PC-3 (cell line): ENCODE results near the gene ZNF746. TPM values are rescaled to one million over a fixed set of nuclear protein-coding genes. Genes with fewer than 3 reads are reported as not detected.

Source experiments
- ATAC-seq: fragments of 200-7000 bp; cut with Tn5 transposase; 2 replicates; pipeline ENCODE4 v1.9.1; 2020; ENCODE audit warnings: mild to moderate bottlenecking, moderate library complexity
- BruUV-seq: library from RNA; stranded (reverse); fragments of 400-500 nt; replicated peaks from 2 replicates; lab custom pipeline; 2021; lab: Mats Ljungman, UMichigan
- CTCF ChIA-PET: fragments of 300-600 bp; sonication (Branson Sonifier 250); formaldehyde crosslinking; loops from one replicate; lab custom pipeline; 2022; ENCODE audit warnings: antibody characterized with exemption; lab: Charles Lee
- POLR2A ChIA-PET: fragments of 300-600 bp; sonication (Branson Sonifier 250); formaldehyde crosslinking; loops from one replicate; lab custom pipeline; 2022; ENCODE audit warnings: antibody characterized with exemption; ENCODE audit not compliant: unreplicated experiment; lab: Charles Lee
- DNase-seq: peaks from one replicate; pipeline ENCODE4 v3.0.0-alpha.2; 2015
- H2AFZ ChIP-seq: fragments of 300-600 bp; sonication (generic); 2 replicates; pipeline ENCODE4 v1.6.0; 2016; ENCODE audit warnings: antibody characterized with exemption, low read length
- H3F3A ChIP-seq: fragments of 300-600 bp; sonication (generic); one replicate; pipeline ENCODE4 v1.6.0; 2017; ENCODE audit warnings: antibody characterized with exemption, low read length, control low read depth, mild to moderate bottlenecking; ENCODE audit not compliant: unreplicated experiment
- H3K27ac ChIP-seq: fragments of 300-600 bp; sonication (generic); 2 replicates; pipeline ENCODE4 v1.5.1; 2016; ENCODE audit warnings: mild to moderate bottlenecking, low read length
- H3K27me3 ChIP-seq: fragments of 300-600 bp; sonication (generic); 2 replicates; pipeline ENCODE4 v1.6.1; 2016; ENCODE audit warnings: low read length, mixed read lengths
- H3K36me3 ChIP-seq: fragments of 300-600 bp; sonication (generic); 2 replicates; pipeline ENCODE4 v1.6.1; 2016; ENCODE audit warnings: low read depth, mixed run types, low read length, mixed read lengths
- H3K4me1 ChIP-seq: fragments of 300-600 bp; sonication (generic); 2 replicates; pipeline ENCODE4 v1.5.1; 2016; ENCODE audit warnings: low read length; ENCODE audit not compliant: insufficient read depth
- H3K4me2 ChIP-seq: fragments of 300-600 bp; sonication (generic); 2 replicates; pipeline ENCODE4 v1.6.0; 2016; ENCODE audit warnings: low read length
- H3K4me3 ChIP-seq: fragments of 300-600 bp; sonication (generic); 2 replicates; pipeline ENCODE4 v1.5.1; 2016; ENCODE audit warnings: mild to moderate bottlenecking, low read length, mixed read lengths
- H3K79me2 ChIP-seq: fragments of 300-600 bp; sonication (generic); 2 replicates; pipeline ENCODE4 v1.6.1; 2017; ENCODE audit warnings: low read length, mixed read lengths
- H3K9ac ChIP-seq: fragments of 300-600 bp; sonication (generic); 2 replicates; pipeline ENCODE4 v1.6.0; 2016; ENCODE audit warnings: mild to moderate bottlenecking, low read length
- H3K9me2 ChIP-seq: fragments of 300-600 bp; sonication (generic); replicated peaks from 2 replicates; pipeline ENCODE4 v1.6.1; 2016; ENCODE audit warnings: mixed run types, low read length, mixed read lengths
- H3K9me3 ChIP-seq: fragments of 300-600 bp; sonication (generic); 2 replicates; pipeline ENCODE4 v1.6.1; 2016; ENCODE audit warnings: low read length, mixed read lengths
- H4K20me1 ChIP-seq: fragments of 300-600 bp; sonication (generic); 2 replicates; pipeline ENCODE4 v1.6.1; 2016; ENCODE audit warnings: low read length, mixed read lengths
- EZH2 ChIP-seq: fragments of 300-600 bp; sonication (generic); IDR thresholded peaks from one replicate; pipeline ENCODE4 v1.6.1; 2017; ENCODE audit warnings: antibody characterized with exemption, mild to moderate bottlenecking, low read length; ENCODE audit not compliant: unreplicated experiment
- EZH2phosphoT487 ChIP-seq: fragments of 300-600 bp; sonication (generic); IDR thresholded peaks from 2 replicates; pipeline ENCODE4 v1.6.1; 2018; ENCODE audit warnings: mild to moderate bottlenecking, antibody characterized with exemption, low read length, borderline replicate concordance
- intact Hi-C: fragments of 100-400 bp; cut with micrococcal nuclease; formaldehyde crosslinking; loops from 2 replicates; pipeline ENCODE4 v1.9.0; 2023
- total RNA-seq: library from RNA; depleted of rRNA; stranded (reverse); fragments of >200 nt; gene quantifications from 2 replicates; pipeline ENCODE4 v1.2.3, GENCODE V29; 2014
- TF ChIP-seq, protein P1 (sequence below): fragments of 300-600 bp; sonication (generic); conservative IDR thresholded peaks from 2 replicates; pipeline ENCODE4 v1.5.1; 2017; ENCODE audit warnings: antibody characterized with exemption, low read depth, mild to moderate bottlenecking, low read length

The ZNF746 gene
- total RNA-seq, 1 experiment from 2014 or later: 19.6 TPM

GRCh38 chr7:149431486-149432120, 66.0 kb downstream of the ZNF746 start:
- ChIA-PET CTCF (no interaction called here), POLR2A (no interaction called here)
- Histone ChIP-seq H3K9me3 (no peaks in the 10 kb centered on the region), H3K9me2 (no peaks in the 10 kb centered on the region), H3F3A (peaks cover 4% of the 10 kb centered on the region), H3K4me2 (no peak overlapping the region), H4K20me1 (no peaks in the 10 kb centered on the region), H3K27me3 (no peaks in the 10 kb centered on the region), H3K9ac (no peak overlapping the region), H3K79me2 (no peaks in the 10 kb centered on the region), H3K4me3 (no peak overlapping the region), H3K36me3 (peaks cover 13% of the 10 kb centered on the region), H3K4me1 (no peaks in the 10 kb centered on the region), H2AFZ (no peak overlapping the region), H3K27ac (no peak overlapping the region)
- TF ChIP-seq, protein P1, sequence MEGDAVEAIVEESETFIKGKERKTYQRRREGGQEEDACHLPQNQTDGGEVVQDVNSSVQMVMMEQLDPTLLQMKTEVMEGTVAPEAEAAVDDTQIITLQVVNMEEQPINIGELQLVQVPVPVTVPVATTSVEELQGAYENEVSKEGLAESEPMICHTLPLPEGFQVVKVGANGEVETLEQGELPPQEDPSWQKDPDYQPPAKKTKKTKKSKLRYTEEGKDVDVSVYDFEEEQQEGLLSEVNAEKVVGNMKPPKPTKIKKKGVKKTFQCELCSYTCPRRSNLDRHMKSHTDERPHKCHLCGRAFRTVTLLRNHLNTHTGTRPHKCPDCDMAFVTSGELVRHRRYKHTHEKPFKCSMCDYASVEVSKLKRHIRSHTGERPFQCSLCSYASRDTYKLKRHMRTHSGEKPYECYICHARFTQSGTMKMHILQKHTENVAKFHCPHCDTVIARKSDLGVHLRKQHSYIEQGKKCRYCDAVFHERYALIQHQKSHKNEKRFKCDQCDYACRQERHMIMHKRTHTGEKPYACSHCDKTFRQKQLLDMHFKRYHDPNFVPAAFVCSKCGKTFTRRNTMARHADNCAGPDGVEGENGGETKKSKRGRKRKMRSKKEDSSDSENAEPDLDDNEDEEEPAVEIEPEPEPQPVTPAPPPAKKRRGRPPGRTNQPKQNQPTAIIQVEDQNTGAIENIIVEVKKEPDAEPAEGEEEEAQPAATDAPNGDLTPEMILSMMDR: no peak
- TF ChIP-seq EZH2phosphoT487: no peak
- no TSS peak for BruUV-seq
- intact Hi-C loops: no loop called here
- ATAC-seq: no peak
- no peak for DNase-seq

DNA sequence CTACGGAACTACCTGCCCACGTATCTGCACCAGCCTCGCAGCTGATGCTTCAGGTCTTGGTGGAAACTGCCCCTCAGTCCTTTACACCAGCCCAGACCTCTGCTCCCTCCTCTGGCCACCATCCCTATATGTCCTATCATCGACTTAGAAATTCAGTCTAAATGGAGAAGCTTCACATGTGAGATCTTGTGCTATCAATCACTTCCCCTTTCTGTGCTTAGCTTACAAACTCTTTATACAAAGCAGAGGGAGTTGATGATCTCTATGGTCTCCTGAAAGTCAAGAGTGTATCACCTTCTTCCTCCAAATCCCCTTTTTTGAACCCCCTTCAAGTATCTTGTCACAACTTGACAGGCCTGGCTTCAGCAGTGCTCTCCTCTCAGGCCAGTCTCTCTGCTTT, 67.4 kb downstream of the ZNF746 start:
- no TSS peak for BruUV-seq
- intact Hi-C loops: no loop called here
- Histone ChIP-seq H2AFZ (no peak overlapping the region), H3K27me3 (no peaks in the 10 kb centered on the region), H3K36me3 (peaks cover 7% of the 10 kb centered on the region), H3K4me1 (no peaks in the 10 kb centered on the region), H3F3A (no peaks in the 10 kb centered on the region), H3K9me2 (no peaks in the 10 kb centered on the region), H3K4me2 (no peak overlapping the region), H3K27ac (no peak overlapping the region), H3K9me3 (no peaks in the 10 kb centered on the region), H3K9ac (no peak overlapping the region), H3K4me3 (no peak overlapping the region), H4K20me1 (no peaks in the 10 kb centered on the region), H3K79me2 (no peaks in the 10 kb centered on the region)
- ChIA-PET POLR2A (no interaction called here), CTCF (interaction anchor here (0.6 kb wide), 1 partner anchor 345 kb away, joined by 3 read pairs; no protein-coding TSS in a partner anchor)
- DNase-seq (no peak), ATAC-seq (no peak)
- no peak for TF ChIP-seq EZH2
- TF ChIP-seq, protein P1: no peak
- no peak for TF ChIP-seq EZH2phosphoT487

GRCh38 chr7:149427893-149428292, 69.7 kb downstream of the ZNF746 start:
- Histone ChIP-seq H3K27me3 (no peaks in the 10 kb centered on the region), H3K79me2 (no peaks in the 10 kb centered on the region), H3K4me1 (no peaks in the 10 kb centered on the region), H3K27ac (no peak overlapping the region), H2AFZ (no peak overlapping the region), H3K9me2 (no peaks in the 10 kb centered on the region), H4K20me1 (no peaks in the 10 kb centered on the region), H3K4me2 (no peak overlapping the region), H3K36me3 (peaks cover 4% of the 10 kb centered on the region; the same call in 1 of the 2 replicates), H3F3A (no peaks in the 10 kb centered on the region), H3K9ac (no peak overlapping the region), H3K9me3 (no peaks in the 10 kb centered on the region), H3K4me3 (no peak overlapping the region)
- ATAC-seq: no peak
- intact Hi-C loops: loop anchor here (10.0 kb wide), 1 partner anchor 197 kb away; no protein-coding TSS in a partner anchor
- BruUV-seq: no TSS peak
- POLR2A ChIA-PET: no interaction called here
- TF ChIP-seq, protein P1: no peak
- no peak for TF ChIP-seq EZH2
- CTCF ChIA-PET: no interaction called here
- DNase-seq: no peak
